RWPE1 (cell line): ENCODE measurements around the gene USP22.

Source experiments
- CTCF ChIA-PET: fragments of 350-600 bp; sonication (Branson Sonifier 250); formaldehyde crosslinking; extraction: SDS; loops from one replicate; lab custom pipeline; 2021; lab: Yijun Ruan, JAX
- POLR2A ChIA-PET: fragments of 400-600 bp; formaldehyde crosslinking; extraction: SDS; loops from one replicate; lab custom pipeline; 2020; ENCODE audit warnings: antibody characterized with exemption; ENCODE audit not compliant: low non-redundant PET; lab: Yijun Ruan, JAX
- DNase-seq: peaks from one replicate; pipeline ENCODE4 v3.0.0; 2012; ENCODE audit warnings: low spot score
- H3K27ac ChIP-seq: fragments of 450-650 bp; 2 replicates; pipeline ENCODE4 v1.5.1; 2017
- CTCF ChIP-seq: fragments of 450-650 bp; conservative IDR thresholded peaks from 2 replicates; pipeline ENCODE4 v1.5.1; 2017; ENCODE audit warnings: low read depth, mild to moderate bottlenecking

Gene USP22

GRCh38 chr17:20967776-20968175 is 75.0 kb downstream of the USP22 start:
- POLR2A ChIA-PET = no interaction called here
- CTCF ChIA-PET = no interaction called here
- TF ChIP-seq CTCF = no peak
- no peak for DNase-seq
- no peak overlapping the region for H3K27ac ChIP-seq

GRCh38 chr17:20966870-20967269 is 75.9 kb downstream of the USP22 start:
- ChIA-PET CTCF (interaction anchor here (0.6 to 0.7 kb wide), 2 partner anchors 81 to 344 kb away, joined by 3 read pairs; no protein-coding TSS in a partner anchor), POLR2A (no interaction called here)
- DNase-seq = no peak
- TF ChIP-seq CTCF = no peak
- no peak overlapping the region for H3K27ac ChIP-seq

- no peak for TF ChIP-seq CTCF
- no peak for DNase-seq
- ChIA-PET CTCF (no interaction called here), POLR2A (no interaction called here)
- H3K27ac ChIP-seq = no peak overlapping the region
Observed at GRCh38 chr17:20965492-20965891, 77.3 kb downstream of the USP22 start.

GRCh38 chr17:20961586-20961985 is 81.2 kb downstream of the USP22 start:
- DNase-seq = peak; percentile 80
- no peak for TF ChIP-seq CTCF
- POLR2A ChIA-PET = no interaction called here

GRCh38 chr17:20960871-20961270 is 81.9 kb downstream of the USP22 start:
- no peak for DNase-seq
- POLR2A ChIA-PET = no interaction called here

More at GRCh38 chr17:20961586-20961985, 81.2 kb downstream of the USP22 start:
- CTCF ChIA-PET = no interaction called here
- H3K27ac ChIP-seq = peak overlapping the region; percentile 71

GRCh38 chr17:20955427-20956323 is 87.1 kb downstream of the USP22 start:
- ChIA-PET CTCF (interaction anchor here (0.6 kb wide), 1 partner anchor 95 kb away, joined by 6 read pairs; no protein-coding TSS in a partner anchor), POLR2A (no interaction called here)
- no peak for DNase-seq
- H3K27ac ChIP-seq = peak overlapping the region; percentile 59
- no peak for TF ChIP-seq CTCF

More at GRCh38 chr17:20960871-20961270, 81.9 kb downstream of the USP22 start:
- CTCF ChIA-PET = no interaction called here
- TF ChIP-seq CTCF = no peak
- H3K27ac ChIP-seq = no peak overlapping the region
